HG02885 (cell line): ENCODE results near the gene PTPN3.
A peak's percentile ranks its signal among the peaks of the same experiment; 100 is the strongest.
"Not testable (repeated sequence)": the region's sequence is repeated elsewhere in the genome, so short reads cannot be mapped to it uniquely, and the experiment has no call there.

Experiments used
- ATAC-seq: cut with Tn5 transposase; IDR thresholded peaks from one replicate; pipeline ENCODE4 v1.9.1; 2021; ENCODE audit warnings: mild to moderate bottlenecking; ENCODE audit not compliant: unreplicated experiment, poor library complexity

Gene PTPN3

DNA sequence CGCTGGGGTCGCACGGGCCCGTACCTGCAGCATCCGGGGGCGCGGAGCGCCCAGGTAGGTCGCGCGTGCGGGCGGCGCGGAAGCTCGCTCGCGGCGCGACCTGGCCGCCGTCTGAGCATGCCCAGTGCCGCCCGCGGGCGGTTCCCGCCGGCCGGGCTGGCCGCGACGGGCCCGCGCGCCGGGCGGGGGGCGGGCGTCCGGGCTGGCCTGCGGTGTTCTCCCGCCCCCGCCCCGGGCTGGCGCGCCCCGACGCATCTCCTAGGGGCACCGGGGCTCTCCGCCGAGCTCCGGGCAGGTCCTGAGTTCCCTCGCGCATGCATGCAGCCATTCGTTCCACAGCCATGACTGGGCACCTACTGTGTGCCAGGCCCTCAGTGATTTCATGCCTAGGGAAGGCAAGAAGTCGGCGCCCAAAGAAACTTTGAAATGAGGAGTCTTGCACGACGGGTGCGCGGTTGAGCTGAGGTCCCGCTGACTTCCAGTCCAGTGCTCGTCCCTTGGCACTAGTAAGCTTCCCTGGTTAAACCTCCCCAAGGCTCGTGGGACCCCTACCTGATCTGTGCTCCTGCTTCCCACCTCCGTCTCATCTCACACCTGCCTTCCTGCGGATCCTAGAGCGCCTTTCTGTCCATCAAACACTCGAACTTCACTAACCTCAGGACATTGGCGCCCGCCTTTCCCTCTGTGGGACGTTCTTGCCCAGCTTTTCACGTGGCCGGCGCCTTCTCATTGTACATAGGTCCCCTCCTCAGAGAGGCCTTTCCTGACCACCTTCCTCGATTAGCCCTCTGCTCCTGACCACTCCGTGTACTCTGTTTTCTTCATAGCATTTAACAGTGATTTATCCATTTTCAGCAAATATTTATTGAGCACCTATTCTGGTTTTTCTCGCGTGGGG is at the start of gene PTPN3:
TSS of gene PTPN3 (minus strand) at position 113 of the 898 bp plus-strand sequence. CDS start 34,873 bp downstream, outside the sequence.
- ATAC-seq, result no peak

DNA sequence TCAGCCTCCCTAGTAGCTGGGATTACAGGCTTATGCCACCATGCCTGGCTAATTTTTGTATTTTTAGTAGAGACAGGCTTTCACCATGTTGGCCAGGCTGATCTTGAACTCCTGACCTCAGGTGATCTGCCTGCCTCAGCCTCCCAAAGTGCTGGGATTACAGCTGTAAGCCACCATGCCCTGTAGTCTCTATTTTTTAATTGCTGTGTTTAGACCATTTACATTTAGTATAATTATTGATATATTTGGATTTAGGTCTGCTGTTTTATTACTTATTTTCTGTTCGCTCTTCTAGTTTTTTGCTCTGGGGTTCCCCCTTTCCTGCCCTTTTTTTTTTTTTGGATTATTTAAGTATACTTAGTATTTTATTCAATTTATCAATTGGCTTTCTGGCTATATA is 46.8 kb upstream of the PTPN3 start:
- ATAC-seq, result not testable (repeated sequence)

GRCh38 chr9:109542922-109543321 is 44.8 kb upstream of the PTPN3 start:
- no peak for ATAC-seq

GRCh38 chr9:109538346-109538745 is 40.2 kb upstream of the PTPN3 start:
- no peak for ATAC-seq

DNA sequence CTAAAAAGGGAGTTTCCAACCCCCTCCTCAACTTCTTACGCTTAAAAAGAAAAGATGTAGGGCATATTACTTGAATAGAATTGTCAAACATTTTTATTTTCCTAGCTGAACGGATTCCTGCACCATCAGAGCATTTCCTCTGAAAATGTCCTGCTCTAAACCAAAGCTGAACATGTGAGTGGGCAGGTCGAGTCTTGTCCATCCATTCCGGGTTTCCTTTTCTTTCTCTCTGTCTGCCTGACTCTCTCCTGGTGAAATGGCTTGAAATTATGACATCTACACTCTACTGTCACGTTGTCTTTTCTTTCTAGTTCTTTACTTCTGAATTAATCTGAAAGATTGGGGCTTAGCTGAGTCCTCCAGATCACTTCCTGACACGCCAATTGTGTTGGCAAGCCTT is 39.2 kb upstream of the PTPN3 start:
- ATAC-seq, result no peak

DNA sequence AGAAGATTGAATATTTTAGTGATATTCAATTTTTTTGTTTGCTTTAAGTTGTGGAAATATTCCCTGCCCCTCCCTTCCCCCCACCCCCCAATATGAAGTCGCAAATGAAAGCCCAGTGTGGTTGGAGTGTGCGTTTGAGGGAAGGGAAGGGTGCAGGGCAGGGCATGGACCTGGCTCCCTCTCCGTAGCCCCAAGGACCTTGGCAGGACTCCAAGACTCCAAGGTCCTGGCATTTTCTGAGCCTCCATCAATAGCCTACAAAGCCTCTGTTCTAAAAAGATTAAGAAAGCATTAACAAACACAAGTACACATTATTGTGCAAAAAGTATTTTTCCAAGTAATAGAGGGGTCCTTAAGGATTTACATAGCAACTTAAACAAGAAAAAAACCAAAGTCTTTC is 38.8 kb upstream of the PTPN3 start:
- ATAC-seq, result no peak

DNA sequence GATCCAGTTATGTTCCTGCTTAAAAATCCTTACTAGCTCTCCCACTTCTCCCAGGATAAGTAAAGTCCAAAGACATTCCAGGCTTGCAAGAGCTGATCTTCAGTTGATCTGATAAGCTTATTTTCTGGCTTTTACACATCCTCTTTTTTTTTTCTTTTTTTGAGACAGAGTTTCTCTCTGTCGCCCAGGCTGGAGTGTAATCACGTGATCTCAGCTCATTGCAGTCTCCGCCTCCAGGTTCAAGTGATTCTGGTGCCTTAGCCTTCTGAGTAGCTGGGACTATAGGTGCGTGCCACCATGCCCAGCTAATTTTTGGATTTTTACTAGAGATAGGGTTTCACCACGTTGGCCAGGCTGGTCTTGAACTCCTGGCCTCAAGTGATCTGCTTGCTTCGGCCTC is 37.3 kb upstream of the PTPN3 start:
- no peak for ATAC-seq

DNA sequence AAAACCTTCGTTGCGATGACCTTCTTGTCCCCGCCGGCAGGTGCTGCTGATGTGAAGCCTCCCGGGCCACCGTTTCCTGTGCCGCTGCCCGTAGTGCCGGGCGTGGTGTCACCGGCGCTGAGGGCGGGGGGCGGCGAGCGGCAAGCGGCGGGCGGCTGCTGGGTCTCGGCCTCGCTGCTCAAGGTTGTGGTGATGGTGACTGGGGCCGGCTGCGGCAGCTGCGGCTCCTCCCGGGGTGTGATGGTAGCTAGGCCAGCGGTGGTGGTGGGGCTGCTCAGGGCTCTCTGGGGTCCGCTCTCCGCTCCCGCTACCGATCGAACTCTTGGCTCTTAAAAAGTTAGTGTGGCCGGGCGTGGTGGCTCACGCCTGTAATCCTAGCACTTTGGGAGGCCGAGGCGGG is 36.0 kb upstream of the PTPN3 start:
- ATAC-seq, result no peak

DNA sequence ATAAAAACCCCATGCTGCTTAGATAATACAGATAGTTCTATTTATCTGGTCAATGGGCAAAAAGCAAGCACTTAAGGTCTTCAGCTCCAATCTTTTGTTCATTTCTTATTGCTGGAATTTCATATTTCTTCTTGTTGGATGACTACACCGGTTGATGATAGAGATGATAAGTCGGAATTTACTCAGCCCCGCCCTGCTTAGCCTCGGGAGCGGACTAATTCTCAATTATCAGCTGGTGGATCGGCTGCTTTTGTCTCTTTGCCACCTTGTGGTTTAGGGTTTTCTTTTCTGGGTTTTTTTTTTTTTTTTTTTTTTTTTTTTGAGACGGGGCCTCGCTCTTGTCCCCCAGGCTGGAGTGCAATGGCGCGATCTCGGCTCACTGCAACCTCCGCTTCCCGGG is 34.5 kb upstream of the PTPN3 start:
- not testable (repeated sequence) for ATAC-seq

GRCh38 chr9:109522106-109522505 is 24.0 kb upstream of the PTPN3 start:
- no peak for ATAC-seq

DNA sequence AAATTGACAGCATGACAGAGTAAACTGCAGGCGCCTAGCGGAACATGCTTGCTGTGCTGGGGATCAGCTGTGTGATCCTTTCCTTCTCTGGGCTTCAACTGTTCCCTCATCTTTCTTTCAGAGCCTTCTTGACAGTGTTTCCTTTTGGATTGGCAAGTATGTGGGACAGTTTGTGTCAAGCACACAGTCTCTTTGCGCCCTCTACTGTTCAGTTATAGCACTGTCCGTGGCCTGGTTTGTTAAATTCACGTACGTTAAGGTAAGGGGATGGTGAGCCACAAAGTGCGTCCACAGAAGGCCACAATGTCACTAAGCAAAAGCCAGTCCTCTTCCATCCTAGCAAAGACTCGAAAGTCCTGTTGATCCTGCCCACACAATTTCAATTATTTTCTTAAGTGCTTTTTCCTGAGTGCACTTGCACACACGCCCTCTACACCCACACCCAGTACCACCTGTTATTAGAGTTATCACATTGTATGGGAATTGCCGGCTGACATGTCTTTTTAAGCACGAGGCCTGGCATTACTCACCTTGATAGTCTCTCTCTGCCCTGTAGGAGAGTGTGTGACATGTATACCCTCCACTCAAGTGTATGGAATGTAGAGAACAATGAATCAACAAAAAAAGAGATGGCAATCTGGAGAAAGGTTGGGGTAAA is 22.5 kb upstream of the PTPN3 start:
- peak; percentile 88 for ATAC-seq

- ATAC-seq, result no peak
Observed at GRCh38 chr9:109519366-109519765, 21.3 kb upstream of the PTPN3 start.

DNA sequence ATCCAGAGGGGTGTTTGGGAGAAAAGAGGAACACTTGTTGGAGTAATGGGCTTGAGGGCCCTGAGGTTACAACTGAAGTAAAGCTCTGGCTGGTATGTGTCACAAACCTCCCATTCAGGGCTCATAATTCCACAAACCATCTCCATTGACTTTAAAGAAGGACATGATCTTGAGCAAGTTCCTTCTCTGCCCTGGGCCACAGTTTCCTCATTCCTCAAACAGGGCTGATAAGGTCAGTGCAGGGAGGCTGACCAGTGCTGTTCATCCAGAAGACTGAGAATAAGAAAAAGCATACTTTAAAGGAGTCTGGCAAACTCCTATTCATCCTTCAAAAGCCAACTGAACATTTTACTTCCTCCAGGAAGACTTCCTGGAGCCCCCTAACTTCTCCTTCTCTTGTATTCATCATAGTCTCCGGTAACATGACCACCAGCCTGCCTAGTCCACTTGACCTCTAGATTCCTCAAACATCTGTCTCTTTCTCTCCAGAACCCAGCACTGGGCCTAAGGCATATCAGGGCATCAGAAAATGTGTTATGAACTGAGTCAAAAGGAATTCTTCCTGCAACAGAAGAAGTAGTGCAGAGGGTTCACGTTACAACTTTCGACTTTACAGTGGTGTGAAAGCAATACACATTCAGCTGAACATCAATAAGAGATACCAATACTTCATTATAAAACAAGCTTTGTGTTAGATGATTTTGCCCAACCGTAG is 20.7 kb upstream of the PTPN3 start:
- ATAC-seq, result no peak

DNA sequence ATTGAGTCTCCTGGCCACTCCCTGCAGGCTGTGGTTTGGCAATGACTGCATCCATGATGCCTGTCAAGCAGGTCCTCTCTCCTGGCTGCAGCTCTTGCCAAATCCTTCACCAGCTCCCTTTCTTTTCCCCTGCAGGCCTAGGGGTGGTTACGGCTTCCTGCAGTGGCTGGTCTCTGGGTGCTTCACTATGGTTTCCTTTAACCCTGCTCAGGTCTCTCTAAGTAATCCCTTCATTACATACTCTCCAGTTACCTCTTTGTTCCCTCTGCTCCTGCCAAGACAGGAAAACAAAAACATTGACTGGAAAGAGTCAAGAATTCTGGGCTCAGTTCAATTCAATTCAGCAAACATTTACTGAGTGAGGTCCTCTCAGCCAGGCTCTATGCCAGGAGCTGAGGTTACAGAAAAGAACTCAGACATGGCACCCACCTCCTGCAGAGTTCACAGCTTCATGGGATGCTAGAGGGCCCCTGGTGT is 19.8 kb upstream of the PTPN3 start:
- no peak for ATAC-seq

DNA sequence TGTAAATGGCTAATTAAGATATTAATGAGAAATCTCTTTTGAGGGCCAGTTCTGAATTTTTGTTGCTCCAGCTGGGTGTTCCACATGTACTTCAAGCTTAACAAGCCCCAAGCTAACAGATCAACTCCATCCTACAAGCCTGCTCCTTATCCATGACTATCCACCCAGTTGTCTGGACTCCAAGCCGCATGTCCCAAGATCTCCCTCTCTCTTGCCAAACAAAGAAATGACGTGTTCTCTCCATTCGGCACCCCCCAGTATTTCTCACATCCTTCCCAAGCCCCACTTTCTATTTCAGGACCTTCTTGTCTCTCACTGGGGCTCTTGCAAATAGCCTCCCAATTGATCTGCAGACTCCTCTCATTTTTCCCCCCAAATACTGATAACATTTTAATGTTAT is 15.8 kb upstream of the PTPN3 start:
- no peak for ATAC-seq

DNA sequence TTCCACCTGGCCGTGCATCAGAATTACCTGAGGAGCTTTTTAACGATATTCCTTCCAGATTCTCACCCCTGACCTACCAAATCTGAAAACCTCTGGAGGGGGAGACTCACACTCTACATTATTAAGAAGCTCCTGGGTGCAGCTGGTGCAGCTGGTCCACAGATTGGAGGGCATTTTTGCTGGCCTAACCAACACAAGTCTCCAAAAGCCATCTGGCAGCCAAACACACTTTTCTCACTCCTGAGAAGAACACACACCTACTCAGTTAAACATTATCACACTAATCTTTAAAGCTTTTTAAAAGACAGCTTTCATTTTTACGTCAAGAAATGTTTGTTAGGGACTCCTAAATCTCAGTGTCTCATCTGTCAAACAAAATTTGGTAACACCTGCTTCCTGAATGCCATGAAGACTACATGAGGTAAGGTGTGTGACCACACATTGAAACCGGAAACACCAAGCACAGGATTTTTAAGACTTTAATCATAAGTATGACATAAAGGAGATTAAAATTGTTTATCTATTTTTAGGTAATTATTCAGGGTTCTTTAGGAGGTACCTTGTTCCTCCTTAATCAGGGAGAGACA is 14.2 kb upstream of the PTPN3 start:
- ATAC-seq, result no peak

- ATAC-seq, result no peak
Observed at GRCh38 chr9:109510506-109510905, 12.4 kb upstream of the PTPN3 start.

- ATAC-seq, result not testable (repeated sequence)
Observed at GRCh38 chr9:109510042-109510441, 11.9 kb upstream of the PTPN3 start.

DNA sequence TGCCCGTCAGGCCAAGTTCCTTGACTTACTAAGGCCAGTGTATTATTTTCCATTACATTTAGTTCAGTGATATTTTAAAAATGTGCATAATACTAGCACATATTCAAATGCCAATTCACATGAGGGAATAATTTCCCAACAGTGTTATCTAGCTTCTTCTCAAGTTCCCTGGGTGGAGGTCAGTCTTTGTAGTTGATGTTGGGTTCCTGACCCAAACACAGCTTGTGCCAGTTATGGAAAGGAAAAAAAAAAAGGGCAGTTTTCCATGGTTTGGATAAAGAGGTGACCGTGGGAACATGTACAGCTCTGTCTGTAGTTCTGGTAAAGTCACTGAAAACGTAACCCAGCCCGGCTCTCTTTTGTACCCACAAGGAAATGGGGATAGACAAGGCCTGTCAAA is 11.5 kb upstream of the PTPN3 start:
- no peak for ATAC-seq

GRCh38 chr9:109507421-109507838 is 9.3 kb upstream of the PTPN3 start:
- ATAC-seq, result no peak
